Breast epithelium (tissue), 3 donors: ENCODE measurements around the gene SPHK2.

Experiments
- POLR2A ChIP-seq: fragments of 450-650 bp; IDR thresholded peaks from one replicate; pipeline ENCODE4 v1.6.1; 2016; ENCODE audit warnings: antibody characterized with exemption, mild to moderate bottlenecking, moderate library complexity
- TF ChIP-seq, protein P1 (sequence below), 3 donors: fragments of 450-650 bp; IDR thresholded peaks; one replicate each; pipeline ENCODE4 v1.5.1; 2016 to 2017; ENCODE audit warnings: antibody characterized with exemption in 3 of 3, mild to moderate bottlenecking in 3 of 3, moderate library complexity in 3 of 3

DNA sequence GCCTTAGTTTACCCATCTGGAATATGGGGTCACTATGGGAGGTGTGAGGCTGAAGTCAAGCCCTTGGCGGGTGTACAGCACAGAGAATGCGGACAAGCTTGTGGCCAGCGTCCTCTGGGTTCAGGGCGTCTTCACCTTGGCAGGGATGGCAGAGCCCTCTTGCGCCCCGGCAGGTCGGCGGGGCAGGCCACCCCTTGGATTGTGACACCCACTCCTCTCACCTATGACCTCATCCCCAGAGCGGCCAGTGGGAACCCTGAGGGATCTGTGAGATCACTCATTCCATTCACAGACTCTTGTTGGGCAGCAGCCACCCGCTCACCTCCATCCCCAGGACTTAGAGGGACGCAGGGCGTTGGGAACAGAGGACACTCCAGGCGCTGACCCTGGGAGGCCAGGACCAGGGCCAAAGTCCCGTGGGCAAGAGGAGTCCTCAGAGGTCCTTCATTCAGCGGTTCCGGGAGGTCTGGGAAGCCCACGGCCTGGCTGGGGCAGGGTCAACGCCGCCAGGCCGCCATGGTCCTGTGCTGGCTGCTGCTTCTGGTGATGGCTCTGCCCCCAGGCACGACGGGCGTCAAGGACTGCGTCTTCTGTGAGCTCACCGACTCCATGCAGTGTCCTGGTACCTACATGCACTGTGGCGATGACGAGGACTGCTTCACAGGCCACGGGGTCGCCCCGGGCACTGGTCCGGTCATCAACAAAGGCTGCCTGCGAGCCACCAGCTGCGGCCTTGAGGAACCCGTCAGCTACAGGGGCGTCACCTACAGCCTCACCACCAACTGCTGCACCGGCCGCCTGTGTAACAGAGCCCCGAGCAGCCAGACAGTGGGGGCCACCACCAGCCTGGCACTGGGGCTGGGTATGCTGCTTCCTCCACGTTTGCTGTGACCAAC lies 12.6 kb upstream of the SPHK2 start, which contains the start of gene SPACA4:
- TF ChIP-seq, protein P1, sequence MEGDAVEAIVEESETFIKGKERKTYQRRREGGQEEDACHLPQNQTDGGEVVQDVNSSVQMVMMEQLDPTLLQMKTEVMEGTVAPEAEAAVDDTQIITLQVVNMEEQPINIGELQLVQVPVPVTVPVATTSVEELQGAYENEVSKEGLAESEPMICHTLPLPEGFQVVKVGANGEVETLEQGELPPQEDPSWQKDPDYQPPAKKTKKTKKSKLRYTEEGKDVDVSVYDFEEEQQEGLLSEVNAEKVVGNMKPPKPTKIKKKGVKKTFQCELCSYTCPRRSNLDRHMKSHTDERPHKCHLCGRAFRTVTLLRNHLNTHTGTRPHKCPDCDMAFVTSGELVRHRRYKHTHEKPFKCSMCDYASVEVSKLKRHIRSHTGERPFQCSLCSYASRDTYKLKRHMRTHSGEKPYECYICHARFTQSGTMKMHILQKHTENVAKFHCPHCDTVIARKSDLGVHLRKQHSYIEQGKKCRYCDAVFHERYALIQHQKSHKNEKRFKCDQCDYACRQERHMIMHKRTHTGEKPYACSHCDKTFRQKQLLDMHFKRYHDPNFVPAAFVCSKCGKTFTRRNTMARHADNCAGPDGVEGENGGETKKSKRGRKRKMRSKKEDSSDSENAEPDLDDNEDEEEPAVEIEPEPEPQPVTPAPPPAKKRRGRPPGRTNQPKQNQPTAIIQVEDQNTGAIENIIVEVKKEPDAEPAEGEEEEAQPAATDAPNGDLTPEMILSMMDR (IDR thresholded peaks at IDR 0.05), result no peak
- TF ChIP-seq POLR2A, result no peak
